NCI-H345 (cell line): Measurements from ENCODE around the gene MACF1.

Experiments used
- DNase-seq: peaks from one replicate; lab custom pipeline; 2025; lab: John Stamatoyannopoulos, UW

The MACF1 gene

DNA sequence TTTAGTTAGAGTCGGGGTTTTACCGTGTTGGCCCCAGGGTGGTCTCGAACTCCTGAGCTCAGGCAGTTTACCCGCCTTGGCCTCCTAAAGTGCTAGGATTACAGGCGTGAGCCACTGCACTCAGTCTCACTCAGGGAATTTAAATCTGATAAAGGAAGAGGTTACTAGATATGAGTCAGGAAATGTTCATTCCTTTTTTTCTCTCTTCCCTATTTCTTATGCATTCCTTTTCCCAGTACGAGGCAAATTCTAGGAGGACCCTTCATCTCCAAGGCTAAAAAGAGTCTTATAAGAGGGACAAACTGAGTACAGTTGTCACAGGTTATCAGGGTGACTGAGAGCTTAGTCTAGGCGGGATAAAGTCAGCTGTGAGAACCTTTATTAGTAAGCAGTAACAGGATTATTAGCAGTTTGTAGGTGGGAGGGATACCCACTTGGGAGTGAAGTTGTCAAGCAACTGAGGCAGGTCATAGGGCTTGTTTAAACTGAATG is 9.1 kb downstream of the MACF1 start:
- no peak for DNase-seq

DNA sequence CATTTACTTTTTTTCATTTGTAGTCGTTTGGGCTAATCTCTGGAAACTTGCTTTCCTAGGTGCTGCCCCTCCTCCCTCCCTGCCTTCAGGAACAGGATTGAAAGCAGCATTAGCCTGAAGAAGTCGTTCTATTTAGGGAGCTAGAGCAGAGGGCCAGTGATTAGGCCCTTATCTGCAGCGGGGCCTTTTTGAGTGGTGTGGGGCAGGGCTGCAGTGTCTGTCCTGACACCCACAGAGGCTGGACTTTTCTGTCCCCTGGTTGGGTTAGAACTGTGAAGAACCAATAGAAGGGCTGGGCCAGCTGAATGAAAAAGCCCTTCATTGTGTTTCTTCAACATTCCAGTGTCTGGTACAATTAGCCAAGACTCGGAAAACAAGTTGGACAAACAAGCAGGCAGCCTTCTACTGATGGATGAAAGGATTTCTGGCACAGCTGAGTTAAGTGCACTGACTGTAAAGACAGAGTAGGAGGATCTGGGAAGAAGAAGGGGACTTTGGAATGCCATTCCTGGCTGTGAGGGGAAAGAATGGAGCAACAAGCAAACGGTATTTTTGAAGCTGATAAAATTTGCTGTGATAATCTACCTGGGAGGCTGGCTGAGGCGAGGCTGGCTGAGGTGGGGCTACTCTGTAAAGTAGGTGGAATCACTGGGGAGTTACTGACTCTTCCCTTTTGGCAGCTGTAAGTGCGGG is 9.7 kb downstream of the MACF1 start:
- no peak for DNase-seq

DNA sequence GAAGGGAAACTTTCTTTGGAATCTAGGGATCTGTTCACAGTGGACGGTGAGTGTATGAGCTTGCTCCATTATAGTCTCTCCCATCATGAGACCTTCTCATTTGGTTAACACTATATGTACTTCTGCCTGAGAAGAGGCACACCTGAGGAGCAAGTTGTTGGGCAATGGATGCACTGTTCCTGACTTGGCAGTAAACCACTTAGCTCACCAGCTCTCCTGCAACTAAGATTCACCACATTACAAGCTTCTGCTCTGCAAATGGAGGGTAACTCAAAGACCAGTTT is 10.2 kb downstream of the MACF1 start:
- DNase-seq = no peak

DNA sequence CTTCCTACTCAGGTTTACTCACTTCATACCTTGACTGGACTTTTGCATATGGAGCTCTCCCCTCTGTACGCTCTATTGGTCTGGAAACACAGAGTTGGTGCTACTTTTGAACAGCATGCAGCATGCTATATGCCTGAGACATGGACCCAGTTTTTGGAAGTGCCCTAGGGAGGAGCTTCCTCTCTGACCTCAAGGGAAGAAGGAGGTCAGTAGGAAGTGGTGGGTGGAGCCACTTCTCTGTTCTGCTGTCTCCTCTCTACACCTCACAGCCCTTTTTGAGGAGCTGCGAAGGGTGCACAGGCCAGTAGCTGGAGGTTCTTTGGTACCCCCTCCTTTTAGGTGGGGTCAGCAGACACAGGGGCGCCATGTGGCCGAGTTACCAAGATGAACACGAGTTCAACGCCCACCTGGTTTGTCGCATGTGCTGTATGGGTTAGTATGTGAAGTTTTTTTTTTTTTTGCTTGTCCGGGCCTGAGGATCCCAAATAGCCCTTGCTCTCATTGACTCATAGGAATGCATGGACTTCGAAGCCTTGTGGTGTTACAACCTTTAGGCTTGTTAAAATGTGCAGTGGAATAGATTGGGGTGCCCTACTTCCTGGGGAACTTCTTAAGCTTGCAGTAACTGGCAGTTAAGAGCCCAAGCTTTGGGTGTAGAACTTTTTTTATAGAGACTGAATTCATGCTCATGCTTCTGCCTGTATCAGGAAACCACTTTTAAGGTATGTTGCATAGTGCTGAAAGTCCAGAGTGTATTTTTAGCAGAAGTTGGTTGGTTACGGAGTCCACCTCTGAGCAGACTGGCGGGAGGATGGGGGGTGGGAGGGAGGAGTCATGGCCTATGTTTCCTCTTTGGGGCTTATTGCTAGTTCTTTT is 10.7 kb downstream of the MACF1 start:
- DNase-seq = no peak

DNA sequence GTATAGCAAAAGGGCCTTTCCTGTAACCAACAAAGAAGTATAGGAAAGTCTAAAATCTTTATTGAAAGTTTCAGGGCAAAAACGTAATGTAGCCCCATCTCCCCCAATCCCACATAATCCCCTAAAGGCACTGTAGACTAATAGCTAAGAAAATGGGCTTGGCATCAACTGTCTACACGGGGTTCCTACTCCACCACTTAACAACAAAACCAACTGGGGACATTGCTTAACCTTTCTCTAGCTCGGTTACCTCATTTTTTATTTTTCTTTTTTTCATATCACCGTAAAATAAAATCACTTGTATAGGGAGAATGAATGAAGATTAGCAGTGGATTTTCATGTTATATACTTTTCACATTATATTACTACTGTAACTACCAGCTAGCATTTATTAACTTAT is 12.3 kb downstream of the MACF1 start:
- no peak for DNase-seq

DNA sequence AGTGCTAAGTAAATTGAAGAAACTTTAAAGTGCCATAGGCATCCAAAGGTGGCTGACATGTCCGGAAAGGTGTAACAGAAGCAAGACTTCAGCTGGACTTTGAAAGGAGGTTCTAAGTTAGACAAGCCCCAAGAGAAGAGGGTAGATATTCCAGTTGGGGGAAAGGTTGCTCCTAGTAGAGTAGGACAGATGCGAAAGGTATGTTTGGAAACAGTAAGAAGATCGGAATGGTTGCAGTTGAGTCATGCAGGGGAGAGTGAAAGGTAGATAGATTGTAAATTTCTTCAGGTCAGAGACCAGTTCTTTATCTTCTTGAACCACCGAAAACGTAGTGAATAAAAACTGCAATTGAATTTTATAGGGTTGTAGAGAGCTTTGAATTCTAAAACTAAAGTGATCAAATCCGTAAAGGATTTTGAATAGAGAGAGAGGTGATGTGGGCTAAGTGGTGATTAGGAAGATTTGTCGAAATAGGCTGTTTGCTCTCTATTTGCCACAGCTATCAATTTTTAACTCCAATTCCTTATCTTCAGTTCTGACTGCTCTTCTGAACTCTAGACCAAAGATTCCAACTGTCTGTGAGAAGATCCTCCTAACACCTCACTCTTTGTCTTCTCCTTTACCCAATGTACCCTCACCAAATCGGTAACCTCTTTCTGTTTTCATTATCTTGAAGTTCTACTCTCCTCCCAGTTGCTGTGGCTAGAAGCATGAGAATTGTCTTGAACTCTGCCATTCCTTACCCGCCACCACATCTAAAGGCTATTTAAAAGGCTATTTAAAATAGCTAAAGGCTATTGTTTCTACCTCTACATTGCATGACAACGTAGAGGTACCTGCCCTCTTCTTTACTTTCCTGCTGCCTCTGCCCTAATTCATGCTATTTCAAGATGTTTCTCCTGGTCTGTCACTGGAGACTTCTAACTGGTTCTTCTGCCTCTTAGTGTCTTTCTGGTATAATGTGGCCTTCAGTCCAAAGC is 16.7 kb downstream of the MACF1 start:
- no peak for DNase-seq

DNA sequence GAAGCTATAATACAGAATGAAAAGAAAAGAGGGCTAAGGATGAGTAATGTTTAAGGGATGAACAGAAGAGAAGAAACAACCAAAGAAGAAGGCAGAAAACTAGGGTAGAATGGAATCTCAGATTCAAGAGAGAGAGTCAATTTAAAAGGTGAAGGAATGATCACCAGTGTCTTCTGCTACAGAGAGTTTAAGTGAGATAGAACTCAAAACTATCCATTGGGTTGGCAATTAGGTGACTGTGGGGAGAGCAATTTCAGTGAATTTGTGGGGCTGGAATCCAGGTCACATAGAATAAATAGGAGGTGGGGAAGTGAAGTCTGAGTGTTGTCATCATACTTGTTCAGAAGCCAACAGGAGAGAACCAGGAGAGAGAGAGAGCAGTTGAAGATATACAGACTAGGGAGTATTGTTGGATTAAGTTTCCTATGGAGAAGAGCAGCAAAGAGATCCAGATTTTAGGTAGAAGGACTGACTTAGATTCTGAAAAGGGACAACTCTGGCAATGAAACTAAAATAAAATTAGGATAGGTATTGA is 19.9 kb downstream of the MACF1 start:
- DNase-seq = no peak

DNA sequence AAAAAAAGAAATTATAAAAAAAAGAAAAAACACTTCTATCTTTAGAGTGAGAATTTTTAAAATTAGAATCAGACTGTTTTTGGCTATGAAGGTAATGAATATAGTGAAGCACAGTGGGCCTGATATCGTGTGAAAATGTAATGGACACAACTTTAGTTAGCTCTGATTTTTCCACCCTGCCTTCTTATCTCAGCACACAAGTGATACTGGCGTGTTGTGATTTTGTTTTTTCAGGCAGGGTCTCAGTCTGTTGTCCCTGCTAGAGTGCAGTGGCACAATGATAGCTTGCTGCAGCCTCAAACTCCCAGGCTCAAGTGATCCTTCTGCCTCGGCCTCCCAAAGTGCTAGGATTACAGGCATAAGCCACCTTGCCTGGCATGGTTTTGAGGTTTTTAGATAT is 22.3 kb downstream of the MACF1 start:
- no peak for DNase-seq

DNA sequence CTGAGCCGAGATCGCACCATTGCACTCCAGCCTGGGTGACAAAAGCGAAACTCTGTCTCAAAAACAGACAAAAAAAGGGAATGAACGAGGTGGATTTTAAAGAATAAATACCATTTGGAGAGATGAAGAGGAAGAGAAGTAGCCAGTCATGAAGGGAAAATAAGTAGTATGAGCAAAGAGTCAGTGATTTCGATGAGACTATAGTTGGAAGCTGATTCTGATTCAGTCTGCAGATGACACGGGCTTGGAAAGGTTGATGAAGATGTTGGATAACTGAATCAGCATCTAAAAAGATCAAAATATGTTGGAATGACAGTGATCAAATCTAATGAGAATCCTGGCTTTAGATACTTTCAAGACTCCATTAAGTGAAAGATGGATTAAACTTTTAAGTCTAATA is 23.8 kb downstream of the MACF1 start:
- no peak for DNase-seq

DNA sequence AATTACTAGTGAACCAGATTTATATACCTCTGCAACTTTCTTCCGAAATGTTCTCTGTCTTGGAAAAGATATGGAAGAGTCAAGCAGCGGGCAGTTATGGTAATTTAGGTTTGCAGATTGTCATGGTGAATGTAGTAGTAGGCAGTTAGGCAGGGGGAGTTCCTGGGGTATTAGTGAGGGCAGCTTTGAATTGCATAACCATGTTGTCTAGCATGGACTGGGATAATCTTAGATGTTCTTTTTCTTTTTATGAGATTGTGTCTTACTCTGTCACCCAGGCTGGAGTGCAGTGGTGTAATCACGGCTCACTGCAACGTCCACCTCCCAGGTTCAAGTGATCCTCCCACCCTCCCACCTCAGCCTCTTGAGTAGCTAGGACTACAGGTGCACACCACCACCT is 25.0 kb downstream of the MACF1 start:
- no peak for DNase-seq

DNA sequence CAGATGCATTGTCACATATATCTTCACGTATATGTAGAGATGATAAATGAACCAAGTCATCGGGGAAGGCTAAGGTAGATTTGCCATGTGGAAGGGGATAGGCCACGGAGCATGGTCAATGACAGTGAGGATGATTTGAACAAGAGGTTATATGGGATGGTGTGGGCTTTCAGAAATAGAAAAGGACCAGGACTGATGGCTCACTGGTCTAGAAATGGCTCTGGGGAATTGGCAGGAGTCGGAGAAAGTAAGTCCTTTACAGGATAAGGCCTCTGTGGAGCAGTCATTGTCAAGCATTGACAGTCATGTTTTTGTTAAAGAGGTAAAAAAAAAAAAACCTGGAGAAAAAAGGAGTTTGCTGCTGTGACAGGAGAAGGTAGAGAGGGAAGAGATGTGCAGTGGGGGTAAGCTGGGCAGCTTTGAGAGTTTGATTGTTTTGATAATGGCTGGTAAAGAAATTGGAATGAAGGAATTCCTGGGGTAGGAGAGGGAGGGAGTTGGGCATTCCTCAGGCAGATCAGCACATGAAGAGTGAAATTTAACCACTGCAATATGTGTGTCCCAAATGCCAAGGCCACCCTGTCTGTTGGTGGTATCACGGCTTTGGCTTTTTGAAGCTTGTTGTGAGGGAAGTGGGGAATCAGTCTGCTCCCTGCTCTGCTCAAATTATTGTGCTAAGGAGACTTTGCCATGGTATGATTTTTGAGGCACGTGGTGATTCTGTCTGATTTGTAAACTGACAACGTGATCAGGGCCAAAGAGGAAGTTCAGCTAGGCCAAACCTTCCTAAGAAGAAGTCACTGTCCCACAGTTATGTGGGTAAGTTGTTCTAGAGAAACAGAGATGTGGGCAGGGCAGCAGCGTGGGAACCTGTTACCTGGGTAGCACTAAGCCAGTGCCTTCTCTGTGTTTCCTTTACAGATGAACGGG is 26.0 kb downstream of the MACF1 start:
- no peak for DNase-seq

DNA sequence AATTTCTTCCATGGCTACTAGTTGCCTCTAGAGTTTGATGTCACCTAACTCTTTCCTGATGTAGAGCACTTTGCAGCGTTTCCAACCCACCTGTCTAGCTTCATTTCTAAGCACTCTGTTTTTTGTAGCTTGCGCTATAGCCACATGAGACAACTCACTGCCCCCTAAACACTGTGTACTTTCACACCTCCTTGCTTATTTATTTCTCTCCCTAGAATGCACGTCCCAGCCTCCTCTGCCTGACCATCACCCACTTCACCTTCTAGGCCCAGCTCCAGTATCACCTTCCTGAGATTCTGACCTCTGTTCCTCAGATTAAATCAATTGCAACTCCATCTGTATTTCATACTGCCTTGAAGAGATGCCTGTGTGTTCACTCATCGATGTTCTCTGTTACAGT is 32.5 kb downstream of the MACF1 start:
- no peak for DNase-seq

DNA sequence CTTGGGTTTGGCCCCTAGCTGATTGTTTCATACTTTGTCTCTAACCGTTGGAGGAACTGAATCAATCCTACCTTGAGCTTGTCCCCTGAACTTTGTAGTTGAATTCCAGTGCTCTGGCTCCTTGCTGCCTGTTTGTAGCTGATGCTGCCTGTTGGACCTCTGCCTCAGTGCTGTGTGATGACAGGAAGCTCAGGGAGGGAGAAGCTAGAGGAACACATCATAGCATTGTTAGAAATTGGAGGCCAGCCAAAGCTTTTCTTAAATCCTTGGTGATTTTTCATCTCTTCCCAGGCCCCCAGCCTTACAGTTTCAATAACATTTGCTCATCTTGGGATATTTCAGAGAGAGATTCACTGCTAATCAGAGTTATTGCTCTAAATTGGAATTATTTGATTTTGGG is 34.0 kb downstream of the MACF1 start:
- no peak for DNase-seq

DNA sequence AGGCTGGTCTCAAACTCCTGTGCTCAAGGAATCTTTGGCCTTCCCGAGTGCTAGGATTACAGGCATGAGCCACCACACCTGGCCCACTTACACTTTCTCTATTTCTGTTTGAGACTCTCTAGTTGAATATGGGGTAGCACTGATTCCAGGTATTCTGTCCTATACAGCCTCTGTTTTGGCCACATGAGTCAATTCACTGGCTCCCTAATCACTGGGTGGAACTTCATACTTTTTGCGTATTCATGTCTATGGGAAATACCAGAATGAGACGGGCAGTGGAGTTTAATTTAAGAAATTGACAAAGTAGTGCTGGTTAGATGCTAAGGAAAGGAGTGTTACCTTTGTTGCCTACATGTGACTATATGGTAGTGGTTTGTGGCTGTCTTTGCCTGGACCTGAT is 35.5 kb downstream of the MACF1 start:
- no peak for DNase-seq

DNA sequence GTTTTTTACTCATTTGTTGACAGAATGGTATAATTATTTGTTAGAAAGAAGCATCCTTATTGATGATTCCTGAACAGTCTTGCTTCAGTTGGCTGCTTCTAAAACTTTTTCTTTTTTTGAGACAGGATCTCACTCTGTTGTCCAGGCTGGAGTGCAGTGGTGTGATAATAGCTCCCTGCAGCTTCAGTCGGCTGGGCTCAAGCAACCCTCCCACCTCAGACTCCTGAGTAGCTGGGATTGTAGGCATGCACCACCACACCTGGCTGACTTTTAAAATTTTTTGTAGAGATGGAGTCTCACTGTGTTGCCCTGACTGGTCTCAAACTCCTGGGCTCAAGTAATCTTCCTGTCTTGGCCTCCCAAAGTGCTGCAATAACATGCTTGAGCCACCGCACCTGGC is 38.8 kb downstream of the MACF1 start:
- DNase-seq = no peak

DNA sequence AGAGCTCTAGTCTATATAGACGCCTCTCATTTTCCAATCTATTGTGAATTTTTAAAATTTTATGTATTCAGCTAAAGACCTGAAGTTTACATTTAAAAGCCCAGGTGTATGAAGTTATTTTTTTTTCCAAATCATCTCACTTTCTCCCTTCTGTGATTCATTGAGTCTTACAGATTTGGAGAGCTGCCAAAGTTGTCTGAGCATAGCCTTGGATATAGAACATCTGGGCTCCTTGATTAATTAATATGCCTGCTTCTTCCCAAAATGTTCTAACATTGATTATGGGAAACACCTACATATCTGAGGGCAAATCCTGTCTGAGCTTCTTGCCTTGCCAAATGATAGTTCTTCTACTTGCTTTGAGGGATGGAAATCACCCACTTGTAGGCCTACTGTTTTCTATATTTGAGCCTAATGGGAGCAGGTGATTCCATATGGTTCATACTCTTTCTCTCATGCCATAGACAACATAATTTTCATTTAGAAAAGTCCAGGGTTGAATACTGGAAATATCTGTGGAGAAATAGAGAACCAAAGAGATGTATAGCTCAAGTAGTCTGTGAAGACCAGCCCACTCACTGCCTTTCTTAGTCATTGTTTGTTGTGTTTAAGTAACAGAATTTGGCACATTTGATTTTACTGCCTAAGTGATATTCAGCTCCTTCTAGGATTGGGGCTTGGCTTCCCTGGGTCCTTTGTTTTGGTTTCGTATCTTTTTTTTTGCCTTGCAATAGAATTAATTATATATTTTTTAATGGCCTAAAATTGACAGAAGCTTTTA is 46.2 kb downstream of the MACF1 start:
- DNase-seq = no peak

DNA sequence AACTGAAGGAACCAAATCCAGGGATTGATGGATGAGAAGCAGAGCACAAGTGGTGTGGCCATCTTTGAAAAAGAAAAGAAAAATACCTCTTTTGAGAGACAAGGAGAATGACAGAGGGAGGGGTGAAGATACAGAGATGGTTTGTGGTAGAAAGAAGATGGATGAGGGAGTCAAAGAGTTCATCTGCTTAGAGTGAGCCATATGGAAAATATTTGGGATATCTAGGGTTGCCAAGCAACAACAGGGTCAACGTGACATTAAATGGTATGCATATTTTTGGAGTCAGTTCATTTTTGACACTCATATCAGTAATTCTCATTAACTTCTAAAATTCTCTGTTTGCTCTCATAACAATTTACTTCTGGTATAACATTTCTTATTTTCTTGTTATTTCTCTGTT is 50.7 kb downstream of the MACF1 start:
- DNase-seq = no peak

DNA sequence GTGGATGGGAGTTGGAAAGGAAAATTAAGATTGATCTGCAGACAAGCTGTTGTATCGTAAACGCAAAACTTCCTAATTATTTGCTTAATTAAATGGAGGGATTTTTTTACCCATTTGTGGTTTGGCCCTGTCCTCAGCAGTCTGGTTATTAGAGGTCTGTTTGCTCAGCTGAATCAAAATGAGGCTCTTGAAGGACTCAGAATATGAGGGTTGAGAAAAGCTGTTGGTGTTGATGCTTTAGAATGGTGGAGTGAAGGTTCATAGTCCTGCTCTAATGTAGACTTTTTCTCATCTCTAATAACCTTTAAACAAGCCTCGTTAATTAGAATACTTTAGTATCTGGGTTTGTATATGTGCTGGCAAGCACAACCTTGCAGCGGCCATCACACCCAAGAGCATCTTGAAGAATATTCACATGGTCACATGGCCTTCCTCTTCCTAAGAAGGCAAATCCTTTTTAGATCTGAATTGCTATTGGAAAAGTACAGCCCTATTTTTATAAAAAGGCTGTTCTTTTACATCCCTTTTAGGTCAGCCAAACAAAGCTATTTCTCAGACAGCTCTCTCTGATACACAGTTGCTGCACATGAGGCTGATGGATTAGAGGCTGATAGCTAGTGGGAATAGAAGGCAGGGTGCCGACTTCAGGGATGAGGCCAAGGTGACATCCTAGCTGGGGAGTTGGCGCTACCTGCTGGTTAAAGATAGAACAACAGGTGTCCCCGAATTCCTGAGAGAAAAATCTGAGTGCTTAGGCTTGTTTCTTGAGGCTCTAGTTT is 53.8 kb downstream of the MACF1 start:
- peak; percentile 66 for DNase-seq

DNA sequence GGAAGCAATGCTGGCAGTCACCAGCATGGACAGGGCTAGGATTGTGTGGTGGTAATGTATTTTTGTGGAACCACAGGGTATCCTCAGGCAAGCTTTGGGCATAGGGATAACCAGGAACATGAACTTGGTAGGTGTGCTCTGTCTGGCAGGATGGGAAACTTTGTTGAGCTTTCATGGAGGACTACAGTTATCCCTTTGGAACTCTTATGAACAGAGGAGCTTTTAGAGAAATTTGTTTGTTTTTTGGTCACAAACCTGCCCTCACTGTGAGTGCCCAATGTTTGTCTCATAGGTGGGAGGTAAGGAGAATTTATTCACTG is 54.4 kb downstream of the MACF1 start:
- no peak for DNase-seq
